Panc1 (cell line): Measurements from ENCODE around the gene LTB4R2.

Source experiments
- POLR2AphosphoS5 ChIP-seq: IDR thresholded peaks from 2 replicates; pipeline ENCODE4 v1.6.1; 2012; ENCODE audit warnings: mild to moderate bottlenecking, low read depth, low read length, moderate library complexity
- TCF7L2 ChIP-seq: IDR thresholded peaks from 2 replicates; pipeline ENCODE4 v1.6.1; 2011; ENCODE audit warnings: mild to moderate bottlenecking, low read depth, low read length, inconsistent platforms
- TF ChIP-seq, protein P1 (sequence below): fragments of 450-650 bp; IDR thresholded peaks from 2 replicates; pipeline ENCODE4 v1.5.1; 2017; ENCODE audit warnings: mild to moderate bottlenecking
- TF ChIP-seq, protein P2 (sequence below), 2 experiments: IDR thresholded peaks; 2 replicates each; pipeline ENCODE4 v1.6.1; 2011 to 2012; ENCODE audit warnings: low read depth in 2 of 2, control low read depth in 1 of 2, low read length in 1 of 2, mild to moderate bottlenecking in 1 of 2, moderate library complexity in 1 of 2; ENCODE audit not compliant: insufficient read depth in 1 of 2

DNA sequence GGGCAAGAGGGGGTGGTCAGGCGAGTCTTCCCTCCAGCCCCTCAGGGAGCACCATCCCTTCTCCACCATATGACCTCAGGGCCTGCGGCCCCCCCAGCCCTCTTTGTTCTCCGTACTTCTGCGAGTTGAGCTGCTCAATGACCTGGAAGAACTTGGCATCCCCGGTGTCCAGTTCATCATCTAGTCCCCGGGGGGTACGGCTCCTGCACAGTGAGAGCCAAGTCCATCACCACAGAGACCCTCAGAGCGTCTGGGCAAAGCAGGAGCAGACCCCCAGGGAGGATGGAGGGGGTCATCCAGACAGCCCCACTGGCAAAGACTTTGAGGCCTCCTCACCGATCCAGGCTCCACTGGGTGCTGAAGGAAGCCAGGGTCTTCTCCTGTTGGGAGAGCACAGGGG lies 16.0 kb downstream of the LTB4R2 start:
- TF ChIP-seq, protein P1, sequence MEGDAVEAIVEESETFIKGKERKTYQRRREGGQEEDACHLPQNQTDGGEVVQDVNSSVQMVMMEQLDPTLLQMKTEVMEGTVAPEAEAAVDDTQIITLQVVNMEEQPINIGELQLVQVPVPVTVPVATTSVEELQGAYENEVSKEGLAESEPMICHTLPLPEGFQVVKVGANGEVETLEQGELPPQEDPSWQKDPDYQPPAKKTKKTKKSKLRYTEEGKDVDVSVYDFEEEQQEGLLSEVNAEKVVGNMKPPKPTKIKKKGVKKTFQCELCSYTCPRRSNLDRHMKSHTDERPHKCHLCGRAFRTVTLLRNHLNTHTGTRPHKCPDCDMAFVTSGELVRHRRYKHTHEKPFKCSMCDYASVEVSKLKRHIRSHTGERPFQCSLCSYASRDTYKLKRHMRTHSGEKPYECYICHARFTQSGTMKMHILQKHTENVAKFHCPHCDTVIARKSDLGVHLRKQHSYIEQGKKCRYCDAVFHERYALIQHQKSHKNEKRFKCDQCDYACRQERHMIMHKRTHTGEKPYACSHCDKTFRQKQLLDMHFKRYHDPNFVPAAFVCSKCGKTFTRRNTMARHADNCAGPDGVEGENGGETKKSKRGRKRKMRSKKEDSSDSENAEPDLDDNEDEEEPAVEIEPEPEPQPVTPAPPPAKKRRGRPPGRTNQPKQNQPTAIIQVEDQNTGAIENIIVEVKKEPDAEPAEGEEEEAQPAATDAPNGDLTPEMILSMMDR, result no peak
- no peak for TF ChIP-seq POLR2AphosphoS5
- TF ChIP-seq TCF7L2, result no peak
- TF ChIP-seq, protein P2, sequence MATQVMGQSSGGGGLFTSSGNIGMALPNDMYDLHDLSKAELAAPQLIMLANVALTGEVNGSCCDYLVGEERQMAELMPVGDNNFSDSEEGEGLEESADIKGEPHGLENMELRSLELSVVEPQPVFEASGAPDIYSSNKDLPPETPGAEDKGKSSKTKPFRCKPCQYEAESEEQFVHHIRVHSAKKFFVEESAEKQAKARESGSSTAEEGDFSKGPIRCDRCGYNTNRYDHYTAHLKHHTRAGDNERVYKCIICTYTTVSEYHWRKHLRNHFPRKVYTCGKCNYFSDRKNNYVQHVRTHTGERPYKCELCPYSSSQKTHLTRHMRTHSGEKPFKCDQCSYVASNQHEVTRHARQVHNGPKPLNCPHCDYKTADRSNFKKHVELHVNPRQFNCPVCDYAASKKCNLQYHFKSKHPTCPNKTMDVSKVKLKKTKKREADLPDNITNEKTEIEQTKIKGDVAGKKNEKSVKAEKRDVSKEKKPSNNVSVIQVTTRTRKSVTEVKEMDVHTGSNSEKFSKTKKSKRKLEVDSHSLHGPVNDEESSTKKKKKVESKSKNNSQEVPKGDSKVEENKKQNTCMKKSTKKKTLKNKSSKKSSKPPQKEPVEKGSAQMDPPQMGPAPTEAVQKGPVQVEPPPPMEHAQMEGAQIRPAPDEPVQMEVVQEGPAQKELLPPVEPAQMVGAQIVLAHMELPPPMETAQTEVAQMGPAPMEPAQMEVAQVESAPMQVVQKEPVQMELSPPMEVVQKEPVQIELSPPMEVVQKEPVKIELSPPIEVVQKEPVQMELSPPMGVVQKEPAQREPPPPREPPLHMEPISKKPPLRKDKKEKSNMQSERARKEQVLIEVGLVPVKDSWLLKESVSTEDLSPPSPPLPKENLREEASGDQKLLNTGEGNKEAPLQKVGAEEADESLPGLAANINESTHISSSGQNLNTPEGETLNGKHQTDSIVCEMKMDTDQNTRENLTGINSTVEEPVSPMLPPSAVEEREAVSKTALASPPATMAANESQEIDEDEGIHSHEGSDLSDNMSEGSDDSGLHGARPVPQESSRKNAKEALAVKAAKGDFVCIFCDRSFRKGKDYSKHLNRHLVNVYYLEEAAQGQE (IDR thresholded peaks at IDR 0.05; ENCODE audit: insufficient read depth in 1 of 2, low read depth in 2 of 2, low read length in 1 of 2), result no peak
